ENCODE measurements around the gene EEPD1.
"Not testable (repeated sequence)": the region's sequence is repeated elsewhere in the genome, so short reads cannot be mapped to it uniquely, and the experiment has no call there.

The EEPD1 gene

DNA sequence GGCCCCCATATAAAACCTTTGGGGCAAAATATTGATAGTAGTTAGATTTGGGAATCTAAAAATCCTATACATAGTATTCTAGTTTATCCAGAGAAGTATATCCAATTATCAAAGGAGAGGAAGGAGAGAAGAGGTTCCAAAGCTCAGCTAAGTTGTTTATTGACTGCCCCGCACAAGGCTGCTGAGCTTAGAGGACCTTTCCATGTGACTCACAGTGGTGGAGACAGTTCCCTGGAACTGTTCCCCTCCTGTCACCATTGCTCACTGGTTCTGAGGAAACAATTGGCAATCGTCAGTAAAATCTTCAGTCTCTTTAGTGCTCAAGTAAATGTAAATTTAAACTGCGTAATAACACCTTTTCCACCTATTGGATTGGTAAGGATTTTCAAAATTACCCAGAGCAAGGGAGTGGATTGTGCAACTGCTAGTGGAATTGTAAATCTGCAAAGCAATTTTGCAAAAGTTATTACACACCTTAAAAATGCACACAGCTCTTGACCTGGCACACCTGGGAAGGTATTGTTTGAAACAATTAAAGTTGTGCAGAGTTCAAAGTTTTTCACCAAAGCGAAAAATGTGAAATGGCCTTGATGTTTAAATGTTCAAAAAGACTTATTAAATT, 63.1 kb downstream of the EEPD1 start:
- peak; percentile 51 for DNase-seq (ENCODE audit: low spot score)

DNA sequence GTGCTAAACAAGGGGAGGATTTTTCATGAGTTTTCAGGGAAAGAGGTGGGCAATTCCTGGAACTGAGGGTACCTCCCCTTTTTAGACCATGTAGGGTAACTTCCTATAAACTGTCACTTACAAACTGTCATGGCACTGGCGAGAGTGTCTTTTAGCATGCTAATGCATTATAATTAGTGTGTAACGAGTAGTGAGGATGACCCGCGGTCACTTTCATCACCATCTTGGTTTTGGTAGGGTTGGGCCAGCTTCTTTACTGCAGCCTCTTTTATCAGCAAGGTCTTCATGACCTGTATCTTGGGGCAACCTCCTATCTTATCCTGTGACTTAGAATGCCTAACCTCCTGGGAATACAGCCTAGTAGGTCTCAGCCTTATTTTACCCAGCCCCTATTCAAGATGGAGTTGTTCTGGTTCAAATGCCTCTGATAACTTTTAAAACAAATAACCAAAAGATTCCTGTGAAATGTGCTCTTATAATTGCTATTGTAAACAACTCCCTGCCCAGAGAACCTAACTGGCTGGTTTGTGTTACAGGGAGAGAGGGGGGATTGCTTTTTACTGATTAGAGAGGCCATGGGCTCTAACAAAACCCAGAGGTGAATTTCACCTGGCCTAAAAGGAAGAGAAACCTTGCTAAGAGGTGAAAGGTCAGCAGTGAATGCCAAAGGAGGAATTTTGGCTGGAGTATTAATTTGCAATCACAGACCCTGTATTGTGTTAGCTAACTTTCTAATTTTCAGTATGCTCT, 64.3 kb downstream of the EEPD1 start:
- DNase-seq (ENCODE audit: low spot score), result no peak

DNA sequence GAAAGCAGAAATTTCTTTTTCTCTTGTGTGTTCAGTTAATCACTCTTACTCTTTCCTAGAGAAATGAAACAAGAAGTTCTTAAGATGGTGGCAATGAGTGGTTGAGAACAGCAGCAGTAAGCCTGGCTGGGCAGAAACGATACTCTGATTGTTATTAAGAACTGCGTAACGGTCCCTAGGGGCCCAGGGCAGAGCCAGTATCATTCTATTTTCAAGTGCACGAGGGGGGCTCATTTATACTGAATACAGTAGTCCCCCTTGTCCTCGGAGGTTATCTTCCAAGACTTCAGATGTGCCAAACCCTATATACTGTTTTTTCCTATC, 64.9 kb downstream of the EEPD1 start:
- no peak for DNase-seq (ENCODE audit: low spot score)

DNA sequence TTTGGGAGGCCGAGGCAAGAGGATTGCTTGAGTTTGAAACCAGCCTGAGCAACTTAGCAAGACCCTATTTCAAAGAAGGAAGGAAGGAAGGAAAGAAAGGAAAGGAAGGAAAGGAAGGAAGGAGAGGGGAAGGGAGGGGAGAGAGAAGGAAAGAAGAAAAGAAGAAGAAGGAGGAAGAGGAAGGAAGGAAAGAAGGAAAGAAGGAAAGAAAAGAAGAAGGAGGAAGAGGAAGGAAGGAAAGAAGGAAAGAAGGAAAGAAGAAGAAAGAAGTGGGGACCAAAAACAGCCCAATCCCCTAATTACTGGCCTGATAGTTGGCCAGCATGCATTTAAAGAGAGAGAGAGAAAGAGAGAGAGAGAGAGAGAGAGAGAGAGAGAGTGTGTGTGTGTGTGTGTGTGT, 66.4 kb downstream of the EEPD1 start:
- no peak for DNase-seq (ENCODE audit: low spot score)

DNA sequence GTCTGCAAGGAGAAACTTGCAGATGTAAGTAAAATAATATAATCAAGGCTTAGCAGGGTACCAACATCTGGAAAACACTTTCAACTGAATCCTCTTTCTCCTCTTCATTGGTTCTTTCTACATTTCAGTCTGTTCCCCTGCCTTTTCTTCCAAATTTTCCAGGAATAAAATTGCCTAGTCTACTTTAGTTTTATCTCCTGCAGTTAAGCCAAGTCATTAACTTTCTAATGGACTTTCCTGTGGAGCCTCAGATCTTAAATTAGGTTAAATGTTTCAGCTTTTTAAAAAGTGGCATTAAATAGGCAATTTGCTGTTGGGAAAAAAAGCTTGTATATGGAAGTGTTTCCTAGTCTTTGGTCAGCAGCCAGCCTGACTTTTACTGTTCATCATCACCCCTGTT, 70.8 kb downstream of the EEPD1 start:
- no peak for DNase-seq (ENCODE audit: low spot score)

DNA sequence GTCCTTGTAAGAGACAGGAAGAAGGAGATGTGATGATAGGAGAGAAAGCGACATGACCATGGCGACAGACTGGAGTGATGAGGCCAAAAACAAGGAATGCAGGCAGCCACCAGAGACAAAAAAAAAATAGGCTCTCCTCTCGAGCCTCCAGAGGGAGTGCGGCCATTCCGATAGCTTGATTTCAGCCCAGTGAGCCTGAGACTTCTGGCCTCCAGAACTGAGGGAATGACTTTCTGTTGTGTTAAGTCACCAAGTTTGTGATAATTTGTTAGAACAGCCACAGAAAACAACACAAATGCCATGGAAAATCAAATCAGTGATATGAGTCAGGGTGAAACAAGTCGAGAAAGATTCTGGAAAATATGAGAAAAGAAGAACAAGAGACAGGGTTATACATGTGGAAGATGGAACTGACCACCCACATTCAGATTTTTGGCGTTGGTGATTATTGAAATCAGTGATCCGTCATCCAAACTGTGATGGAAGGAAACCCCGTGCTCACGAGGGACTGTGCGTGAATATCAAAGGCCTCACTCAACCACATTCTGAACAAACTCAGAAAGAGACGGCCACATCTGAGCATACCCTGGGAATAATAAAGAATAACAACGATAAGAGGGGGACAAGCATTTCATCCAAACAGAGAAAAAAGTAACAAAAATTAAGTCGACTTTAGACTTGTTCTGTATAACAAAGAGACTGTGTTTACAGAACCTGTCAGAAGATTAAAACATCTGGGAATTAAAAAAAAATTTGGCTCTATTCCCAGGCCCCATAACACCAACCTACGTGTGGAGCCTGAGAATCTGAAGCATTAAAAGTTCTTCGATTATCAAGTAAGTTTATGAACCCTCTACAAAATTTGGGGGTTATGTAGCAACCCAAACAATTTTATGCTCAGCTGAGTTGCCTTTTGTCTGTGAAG, 72.1 kb downstream of the EEPD1 start:
- DNase-seq (ENCODE audit: low spot score), result no peak

DNA sequence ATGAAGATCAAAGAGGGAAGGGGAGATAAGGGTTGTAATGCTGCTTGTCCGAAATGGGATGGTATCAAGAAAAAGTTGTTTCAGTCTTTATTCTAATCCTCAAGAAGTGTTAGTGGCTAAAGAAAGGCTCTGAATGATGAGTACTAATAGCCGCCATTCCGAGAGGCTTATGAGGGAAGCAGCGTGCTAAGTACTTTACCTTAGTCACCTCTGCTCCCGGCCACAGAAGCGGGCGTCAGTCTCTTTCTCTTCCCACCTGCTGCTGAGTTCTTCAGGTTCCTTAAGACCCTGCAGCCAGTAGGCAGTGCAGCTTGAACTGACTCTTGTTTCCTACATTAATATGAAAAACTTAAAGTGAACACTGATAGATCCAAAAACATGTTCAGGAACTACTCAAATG, 73.1 kb downstream of the EEPD1 start:
- no peak for DNase-seq (ENCODE audit: low spot score)

DNA sequence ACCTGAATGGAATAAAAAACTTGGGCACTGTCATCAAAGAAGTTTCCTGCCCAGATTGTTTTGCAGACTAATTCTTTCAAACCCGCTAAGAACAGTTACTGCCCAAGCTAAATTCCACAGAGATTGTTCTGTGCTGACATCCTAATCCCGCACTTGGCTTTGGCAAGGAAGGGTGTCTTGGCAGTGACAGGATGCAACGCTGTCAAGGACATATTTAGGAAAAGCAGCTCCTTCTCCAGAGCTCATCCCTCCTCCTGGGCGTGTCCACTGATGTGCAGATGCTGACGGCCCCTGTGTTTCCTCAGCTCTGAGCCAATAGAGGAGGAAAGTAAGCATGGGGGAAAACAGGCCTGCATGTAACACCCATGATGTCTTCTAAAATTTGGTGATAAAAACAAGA, 74.2 kb downstream of the EEPD1 start:
- no peak for DNase-seq (ENCODE audit: low spot score)

DNA sequence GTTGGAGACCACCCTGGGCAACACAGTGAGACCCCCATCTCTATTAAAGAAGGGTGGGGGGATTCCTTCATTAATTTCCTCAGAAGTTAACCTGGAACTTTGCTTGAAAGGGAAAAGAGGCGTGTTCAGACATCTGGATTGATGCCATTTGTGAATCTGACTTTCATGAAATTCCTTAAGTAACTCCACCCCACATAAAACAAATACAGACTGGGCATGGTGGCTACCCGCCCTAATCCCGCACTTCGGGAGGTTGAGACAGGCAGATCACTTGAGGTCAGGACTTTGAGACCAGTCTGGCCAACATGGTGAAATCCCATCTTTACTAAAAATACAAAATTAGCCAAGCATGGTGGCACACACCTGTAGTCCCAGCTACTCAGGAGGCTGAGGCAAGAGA, 75.0 kb downstream of the EEPD1 start:
- no peak for DNase-seq (ENCODE audit: low spot score)

DNA sequence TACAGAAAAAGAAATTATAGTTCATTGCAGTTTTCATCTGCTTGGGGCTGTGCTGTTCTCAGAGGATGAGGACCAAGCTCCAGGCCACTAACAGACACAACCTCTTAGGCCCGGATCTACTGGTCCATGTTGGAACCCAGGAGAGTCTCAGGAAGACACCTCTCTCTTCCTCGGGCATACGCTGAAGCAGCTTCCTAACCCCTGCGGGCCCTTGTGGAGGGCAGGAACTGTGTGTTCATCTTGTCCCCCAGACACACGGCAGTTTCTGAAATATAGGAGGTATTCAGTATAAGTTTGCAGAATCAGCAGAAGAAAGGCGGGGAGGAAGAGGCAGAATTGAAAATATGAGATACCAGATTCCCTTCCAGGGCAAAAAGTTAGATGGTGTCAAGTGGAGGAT, 78.4 kb downstream of the EEPD1 start:
- DNase-seq (ENCODE audit: low spot score), result no peak

DNA sequence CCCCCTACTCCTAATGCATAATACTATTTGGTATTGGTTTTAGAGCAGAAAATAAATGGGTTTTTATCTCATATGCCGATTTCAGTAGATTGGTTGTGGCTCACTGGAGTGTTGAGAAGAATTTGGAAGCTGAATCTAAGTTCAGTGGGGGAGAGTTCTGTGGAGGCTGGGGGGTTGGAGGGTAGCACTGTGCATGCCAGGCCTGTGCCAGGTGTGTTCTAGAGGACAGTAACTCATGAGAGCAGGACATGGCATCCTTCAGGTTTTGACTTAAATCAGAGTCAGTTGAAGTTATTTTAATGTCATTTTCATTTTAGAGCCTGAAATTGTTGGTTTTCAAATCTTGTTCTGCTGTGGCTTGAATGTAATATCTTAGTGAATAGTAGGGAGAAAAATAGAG, 79.5 kb downstream of the EEPD1 start:
- no peak for DNase-seq (ENCODE audit: low spot score)

DNA sequence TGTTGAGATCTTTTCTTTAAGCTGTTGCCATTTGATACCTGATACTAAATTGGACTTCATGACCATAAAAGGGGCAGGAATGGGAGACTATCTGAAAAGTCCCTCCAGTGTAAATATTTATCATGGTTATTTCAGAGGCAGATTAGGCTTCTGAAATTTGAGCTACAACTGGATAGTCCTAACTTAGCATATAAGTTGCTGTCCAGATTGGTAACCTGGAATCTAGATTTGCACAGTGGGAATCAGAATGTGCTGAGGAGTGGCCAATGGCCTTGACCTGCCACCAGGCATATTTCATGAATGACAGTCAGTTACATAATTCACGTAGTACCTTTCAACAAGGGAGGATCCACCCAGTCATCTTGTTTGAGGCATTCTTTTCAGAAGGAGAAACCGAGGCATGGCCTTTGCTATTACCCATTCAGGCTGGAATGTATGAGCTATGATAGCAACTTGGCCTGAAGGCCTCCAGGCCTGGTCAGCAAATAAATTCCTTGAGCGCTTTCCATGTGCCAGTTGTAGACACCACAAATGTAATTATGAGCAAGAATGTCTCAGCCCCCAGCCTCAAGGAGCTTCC, 80.0 kb downstream of the EEPD1 start:
- peak; percentile 74 for DNase-seq (ENCODE audit: low spot score)

DNA sequence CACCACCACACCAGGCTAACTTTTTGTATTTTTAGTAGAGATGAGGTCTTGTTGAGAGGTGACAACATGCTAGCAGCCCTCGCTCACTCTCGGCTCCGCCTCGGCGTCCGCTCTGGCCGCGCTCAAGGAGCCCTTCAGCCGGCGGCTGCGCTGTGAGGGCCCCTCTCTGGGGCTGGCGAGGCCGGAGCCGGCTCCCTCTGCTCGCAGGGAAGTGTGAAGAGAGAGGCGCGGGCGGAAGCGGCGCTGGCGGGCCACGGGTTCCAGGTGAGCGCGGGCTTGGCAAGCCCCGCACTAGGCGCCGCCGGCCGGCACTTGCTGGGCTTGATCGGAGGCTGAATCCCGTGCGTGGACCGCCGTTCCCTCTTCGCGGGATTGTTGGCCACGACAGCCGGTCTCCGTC, 83.0 kb downstream of the EEPD1 start:
- DNase-seq (ENCODE audit: low spot score), result no peak

DNA sequence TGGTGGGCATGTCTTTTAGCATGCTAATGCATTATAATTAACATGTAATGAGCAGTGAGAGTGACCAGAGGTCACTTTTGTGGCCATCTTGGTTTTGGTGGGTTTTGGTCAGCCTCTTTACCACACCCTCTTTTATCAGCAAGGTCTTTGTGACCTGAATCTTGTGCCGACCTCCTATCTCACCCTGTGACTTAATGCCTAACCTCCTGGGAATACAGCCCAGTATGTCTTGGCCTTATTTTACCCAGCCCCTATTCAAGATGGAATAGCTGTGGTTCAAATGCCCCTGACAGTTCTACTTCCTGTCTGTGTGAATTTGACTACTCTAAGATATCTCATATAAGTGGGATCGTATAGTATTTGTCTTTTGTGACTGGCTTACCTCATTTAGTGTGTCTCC, 85.1 kb downstream of the EEPD1 start:
- DNase-seq (ENCODE audit: low spot score), result no peak

DNA sequence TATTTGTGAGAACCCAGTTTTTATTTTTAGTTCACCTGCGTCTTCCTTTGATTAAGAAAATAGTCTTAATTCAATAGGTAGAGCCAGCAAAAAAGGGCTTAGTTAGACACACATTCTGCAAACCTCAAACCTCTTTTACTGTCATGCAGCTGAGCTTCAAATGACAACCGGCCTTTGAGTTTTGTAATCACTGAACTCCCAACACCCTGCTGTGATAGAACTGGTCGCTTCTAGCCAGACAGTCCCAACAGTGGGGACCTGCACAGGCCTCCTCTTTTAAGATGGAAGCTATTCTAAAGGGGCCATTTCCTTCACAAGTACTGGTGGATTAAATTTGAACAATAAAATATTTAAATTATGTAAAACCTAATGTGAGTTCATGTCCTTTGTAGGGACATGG, 90.3 kb downstream of the EEPD1 start:
- not testable (repeated sequence) for DNase-seq (ENCODE audit: low spot score)

DNA sequence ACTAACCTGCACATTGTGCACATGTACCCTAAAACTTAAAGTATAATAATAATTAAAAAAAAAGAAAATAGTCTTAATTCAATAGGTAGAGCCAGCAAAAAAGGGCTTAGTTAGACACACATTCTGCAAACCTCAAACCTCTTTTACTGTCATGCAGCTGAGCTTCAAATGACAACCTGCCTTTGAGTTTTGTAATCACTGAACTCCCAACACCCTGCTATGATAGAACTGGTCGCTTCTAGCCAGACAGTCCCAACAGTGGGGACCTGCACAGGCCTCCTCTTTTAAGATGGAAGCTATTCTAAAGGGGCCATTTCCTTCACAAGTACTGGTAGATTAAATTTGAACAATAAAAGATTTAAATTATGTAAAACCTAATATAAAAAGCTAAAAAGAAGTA, 90.9 kb downstream of the EEPD1 start:
- DNase-seq (ENCODE audit: low spot score), result not testable (repeated sequence)

DNA sequence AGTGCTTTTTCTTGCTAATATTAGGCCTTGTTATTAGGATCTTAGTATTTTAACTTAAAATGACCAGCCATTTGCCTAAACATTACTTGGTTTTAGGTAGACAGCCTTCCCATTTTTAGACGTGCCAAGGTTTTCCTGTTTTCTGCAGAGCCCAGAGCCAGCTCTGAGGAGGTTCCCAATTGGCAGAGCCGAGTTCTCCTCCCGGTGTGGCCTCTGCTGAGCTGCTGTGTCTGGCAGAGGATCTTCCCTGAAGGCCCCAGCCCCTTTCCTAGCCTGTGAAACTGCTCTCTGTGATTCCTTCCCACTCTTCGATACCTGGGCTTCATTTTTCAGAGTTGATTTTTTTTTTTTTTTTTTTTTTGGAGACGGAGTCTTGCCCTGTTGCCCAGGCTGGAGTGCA, 91.4 kb downstream of the EEPD1 start:
- no peak for DNase-seq (ENCODE audit: low spot score)

DNA sequence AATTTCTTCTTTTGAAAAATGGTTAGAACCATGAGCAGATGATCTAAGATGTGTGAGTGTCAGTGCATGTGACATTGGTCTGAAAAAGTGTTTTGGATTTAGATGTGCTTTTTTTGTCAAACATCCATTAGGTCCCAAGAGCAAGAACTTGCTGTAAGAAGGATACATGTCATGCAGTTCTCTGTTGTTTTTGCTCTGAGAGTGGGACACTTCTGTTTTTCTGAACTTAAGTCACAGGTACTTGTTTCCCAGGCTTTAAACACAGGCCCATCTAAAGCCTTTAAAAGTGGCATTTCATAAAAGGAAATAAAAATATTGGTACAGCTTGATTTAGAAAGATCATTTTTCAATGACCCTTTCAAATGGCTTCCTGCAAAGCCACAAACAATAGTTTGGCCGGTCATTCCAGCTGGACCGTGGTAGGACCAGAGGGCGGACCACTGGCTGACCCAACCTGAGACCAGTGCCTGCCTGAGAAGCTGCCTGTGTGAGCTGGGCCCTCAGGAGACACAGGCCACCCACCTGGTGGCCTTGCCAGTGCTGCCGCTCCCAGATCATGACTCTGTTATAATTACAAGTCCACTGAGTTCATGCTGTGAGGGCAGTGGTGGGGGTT, 92.7 kb downstream of the EEPD1 start:
- DNase-seq (ENCODE audit: low spot score), result no peak

DNA sequence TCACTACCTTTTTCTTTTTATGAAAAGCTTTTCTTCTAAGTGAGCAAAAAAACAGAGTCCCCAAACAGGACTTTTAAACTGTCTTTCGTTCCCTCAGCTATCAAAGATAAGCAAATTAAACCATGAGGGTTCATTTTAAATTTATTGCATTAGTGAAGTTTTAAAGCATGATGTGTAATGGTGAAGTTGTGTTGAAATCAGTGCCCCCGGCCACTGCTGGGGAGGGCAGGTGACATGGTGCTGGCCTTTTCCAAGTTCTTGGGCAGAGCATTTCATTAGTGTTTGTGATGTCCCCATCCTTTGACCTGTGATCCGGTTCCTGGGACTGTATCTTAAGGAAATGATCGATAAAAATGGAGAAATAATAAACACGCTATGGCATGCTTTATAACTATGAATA, 96.0 kb downstream of the EEPD1 start:
- no peak for DNase-seq (ENCODE audit: low spot score)

DNA sequence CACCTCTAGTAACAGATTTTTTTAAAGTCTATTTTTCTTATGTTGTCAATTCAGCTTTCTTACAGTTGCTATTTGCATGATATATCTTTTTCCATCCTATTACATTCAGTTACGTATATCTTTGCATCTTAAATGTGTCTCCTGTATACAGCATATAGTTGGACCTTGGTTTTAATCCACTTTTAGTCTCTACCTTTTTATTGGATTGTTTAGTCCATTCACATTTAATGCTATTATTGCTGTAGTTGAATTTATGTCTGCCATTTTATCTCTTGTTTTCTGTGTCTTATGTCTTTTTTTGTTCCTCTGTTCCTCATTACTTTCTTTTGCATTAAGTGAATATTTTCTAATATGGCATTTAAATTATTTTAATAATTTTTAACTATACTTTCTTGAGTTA, 100.6 kb downstream of the EEPD1 start:
- DNase-seq (ENCODE audit: low spot score), result no peak

DNA sequence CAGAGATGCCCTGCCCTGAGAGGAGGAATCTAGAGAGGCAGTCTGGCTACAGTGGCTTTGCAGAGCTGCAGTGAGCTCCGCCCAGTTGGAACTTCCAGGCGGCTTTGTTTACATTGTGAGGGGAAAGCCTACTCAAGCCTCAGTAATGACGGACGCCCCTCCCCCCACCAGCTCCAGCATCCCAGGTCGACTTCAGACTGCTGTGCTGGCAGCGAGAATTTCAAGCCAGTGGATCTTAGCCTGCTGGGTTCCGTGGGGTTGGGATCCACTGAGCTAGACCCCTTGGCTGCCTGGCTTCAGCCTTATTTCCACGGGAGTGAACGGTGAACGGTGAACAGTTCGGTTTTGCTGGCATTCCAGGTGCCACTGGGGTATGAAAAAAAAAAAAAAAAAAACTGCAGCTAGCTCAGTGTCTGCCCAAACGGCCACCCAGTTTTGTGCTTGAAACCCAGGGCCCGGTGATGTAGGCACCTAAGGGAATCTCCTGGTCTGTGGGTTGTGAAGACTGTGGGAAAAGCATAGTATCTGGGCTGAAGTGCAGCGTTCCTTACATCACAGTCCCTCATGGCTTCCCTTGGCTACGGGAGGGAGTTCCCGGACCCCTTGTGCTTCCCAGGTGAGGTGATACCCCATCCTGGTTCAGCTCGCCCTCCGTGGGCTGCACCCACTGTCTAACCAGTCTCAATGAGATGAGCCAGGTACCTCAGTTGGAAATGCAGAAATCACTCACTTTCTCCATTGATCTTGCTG, 105.6 kb downstream of the EEPD1 start:
- DNase-seq (ENCODE audit: low spot score), result peak; percentile 32

DNA sequence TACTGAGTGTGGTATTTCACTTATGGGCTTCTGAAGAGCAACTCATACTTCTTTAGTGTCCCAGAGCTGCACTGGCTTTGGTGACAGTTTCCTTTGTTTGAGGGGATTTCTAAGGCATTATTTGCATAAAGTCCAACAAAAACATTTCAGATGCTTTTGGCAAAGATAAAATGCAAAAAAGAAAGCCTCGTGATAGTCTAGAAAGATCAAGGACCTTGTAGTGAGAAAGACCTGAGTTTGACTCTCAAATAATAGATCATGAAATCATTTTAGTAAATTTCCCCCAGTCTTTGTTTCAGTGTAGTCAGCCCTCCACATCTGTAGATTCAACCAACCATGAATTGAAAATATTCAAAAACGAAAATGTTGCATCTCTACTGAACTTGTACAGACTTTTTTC, 107.4 kb downstream of the EEPD1 start:
- DNase-seq (ENCODE audit: low spot score), result no peak

Measured in HuH-7 (cell line).